NCI-H1105 (cell line): ENCODE results near the gene NAPSA.

Source experiments
- DNase-seq: peaks from one replicate; lab custom pipeline; 2025; lab: John Stamatoyannopoulos, UW

The NAPSA gene

DNA sequence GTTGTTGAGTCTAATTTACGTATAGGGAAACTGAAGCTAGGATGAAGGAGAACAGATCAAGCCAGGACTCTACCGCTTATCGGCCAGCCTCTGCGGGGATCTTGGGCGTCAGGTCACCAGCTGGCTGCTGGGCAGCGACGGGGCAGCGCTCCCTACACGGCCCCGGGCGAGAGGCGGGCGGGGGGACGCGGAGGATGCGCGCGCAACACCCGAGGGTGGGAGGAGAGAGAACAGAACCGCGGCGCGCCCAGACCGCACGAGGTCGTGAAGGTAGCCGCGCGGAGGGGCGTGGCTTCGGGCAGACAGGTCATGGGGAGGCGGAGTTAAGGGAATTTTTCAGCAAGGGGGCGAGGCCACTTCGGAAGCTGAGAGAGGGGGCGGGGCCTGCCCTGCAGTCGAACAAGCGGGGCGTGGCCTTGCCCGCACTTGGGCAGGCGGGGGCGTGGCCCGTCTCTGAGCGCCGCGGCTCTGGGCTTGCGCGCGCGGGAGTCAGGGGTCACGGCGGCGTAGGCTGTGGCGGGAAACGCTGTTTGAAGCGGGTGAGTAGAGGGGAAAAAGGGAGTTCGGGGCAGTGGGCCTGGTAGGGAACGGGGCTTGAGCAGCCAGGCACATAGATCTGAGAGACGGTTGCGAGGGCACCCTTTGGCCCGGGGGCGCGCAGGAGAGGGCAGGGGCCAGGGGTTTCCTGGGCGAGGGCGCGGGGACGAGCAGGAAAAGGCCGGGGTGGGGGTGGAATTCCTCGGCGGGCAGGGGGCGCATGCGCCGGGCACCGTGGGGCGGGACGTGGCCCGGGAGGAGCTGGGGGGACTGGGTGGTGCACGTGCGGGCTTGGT is 18.6 kb upstream of the NAPSA start, which contains the start of gene POLD1:
TSS of gene POLD1 (plus strand) at position 496 of the 833 bp plus-strand sequence. CDS start 14,505 bp downstream, outside the sequence.
- DNase-seq = peak; percentile 99

DNA sequence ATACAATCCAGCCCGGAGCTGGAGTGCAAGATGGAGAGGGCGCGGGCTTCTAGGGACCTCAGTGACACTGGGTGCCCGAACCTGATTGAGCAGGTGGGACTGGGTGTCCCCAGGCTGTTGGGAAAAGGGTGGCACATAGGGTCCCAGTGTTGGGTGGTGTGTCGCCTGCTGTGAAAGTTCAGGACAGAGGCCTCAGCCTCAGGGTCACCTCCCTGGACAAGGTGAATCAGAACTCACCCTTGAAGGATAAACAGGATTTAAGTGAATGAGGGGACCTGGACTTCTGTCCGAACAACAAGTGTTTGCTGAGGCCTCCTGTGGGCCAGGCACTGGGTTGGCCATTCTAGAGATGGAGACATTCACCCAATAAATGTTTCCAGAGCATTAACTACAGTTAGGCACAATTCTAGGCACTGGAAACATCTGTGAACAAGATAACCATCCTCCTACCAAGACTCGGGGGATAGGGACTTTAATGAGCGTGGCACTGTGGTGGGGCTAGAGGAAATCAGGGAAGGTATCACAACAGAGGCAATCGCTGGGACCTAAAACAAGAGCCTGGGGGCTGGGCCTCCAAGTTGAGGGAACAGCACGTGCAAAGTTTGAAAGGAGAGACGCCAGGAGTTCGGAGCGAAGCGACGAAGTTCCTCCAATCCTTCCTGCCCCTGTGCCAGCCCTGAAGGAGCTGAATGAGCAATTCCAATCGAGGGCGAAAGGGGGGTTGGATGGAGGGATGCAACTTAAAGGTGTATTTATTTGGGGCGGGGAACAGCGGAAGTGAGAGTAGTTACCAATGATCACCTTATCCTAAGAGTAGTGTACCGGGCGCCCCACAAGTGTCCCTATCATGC is 17.8 kb upstream of the NAPSA start:
- DNase-seq = no peak

DNA sequence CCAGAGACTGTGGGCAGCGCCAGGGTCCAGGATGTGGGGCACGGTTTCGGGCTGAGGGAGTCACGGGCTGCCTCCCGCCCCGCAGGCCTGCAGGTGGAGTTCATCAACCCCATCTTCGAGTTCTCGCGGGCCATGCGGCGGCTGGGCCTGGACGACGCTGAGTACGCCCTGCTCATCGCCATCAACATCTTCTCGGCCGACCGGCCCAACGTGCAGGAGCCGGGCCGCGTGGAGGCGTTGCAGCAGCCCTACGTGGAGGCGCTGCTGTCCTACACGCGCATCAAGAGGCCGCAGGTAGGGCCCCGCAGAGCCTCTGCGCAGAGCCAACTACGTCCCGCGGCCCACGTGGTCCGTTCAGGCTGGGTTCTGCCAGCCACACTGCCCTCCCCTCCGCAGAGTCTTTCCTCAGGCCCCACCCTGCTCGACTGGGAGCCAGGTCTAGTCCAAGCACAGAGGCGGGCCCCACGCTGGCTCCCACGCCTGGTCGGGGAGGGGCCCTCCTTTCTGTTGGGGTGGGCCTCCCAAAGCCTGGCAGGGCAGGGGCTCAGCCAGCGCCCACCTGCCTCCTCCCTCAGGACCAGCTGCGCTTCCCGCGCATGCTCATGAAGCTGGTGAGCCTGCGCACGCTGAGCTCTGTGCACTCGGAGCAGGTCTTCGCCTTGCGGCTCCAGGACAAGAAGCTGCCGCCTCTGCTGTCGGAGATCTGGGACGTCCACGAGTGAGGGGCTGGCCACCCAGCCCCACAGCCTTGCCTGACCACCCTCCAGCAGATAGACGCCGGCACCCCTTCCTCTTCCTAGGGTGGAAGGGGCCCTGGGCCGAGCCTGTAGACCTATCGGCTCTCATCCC is 16.7 kb upstream of the NAPSA start:
- DNase-seq = no peak

DNA sequence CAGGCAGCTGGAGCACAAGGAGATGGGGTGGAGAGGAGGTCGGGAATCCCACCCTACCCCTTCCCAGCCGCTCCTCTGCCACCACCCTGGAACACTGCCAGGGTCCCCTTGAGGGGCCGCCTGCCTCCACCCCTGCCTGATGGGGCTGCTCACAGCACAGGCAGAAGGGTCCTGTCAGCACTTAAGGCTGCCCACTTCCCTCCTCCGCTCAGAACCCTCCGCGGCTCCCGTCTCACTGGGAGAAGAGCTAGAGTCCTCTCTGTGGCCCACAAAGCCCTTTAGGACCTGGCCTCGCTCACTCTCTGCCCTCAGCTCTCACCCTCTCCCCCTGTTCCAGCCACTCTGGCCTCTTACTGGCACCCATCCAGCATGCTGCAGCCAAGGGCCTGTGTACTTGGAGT is 15.3 kb upstream of the NAPSA start:
- DNase-seq = no peak

DNA sequence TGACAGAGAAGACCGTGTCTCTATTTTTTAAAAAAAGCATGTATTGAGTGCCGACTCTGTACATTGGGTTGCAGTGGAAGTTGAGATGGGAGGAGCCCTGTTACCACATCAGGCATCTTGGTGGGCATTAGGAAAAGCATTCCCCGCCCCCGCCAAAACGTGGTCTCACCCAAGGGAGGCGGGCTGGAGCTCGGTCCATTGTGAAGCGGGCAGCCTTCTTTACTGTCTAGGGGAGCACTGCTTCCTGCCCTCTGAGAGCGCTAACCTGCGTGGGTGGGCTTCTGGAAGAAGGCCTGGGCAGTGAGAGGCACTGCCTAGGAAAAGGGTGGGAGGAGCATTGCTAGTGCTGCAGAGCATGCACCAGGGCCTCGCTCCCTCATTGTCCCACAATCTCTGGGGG is 14.7 kb upstream of the NAPSA start:
- DNase-seq = no peak

DNA sequence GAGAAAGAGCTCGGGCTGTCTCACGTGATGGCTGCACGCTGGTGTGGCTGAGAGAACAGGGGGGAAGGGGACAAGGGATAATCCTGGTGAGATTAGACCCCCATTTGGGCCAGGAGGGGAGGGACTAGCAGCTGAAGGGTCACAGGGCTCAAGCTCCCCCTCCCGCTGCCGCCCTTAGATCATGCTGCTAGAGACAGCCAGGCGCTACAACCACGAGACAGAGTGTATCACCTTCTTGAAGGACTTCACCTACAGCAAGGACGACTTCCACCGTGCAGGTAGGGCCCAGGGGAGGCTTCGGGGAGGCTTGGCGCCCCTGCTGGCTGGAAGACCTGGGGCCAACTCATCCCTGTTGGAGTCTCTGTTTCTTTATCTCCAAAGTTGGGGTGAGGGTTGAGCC is 14.2 kb upstream of the NAPSA start:
- DNase-seq = no peak

DNA sequence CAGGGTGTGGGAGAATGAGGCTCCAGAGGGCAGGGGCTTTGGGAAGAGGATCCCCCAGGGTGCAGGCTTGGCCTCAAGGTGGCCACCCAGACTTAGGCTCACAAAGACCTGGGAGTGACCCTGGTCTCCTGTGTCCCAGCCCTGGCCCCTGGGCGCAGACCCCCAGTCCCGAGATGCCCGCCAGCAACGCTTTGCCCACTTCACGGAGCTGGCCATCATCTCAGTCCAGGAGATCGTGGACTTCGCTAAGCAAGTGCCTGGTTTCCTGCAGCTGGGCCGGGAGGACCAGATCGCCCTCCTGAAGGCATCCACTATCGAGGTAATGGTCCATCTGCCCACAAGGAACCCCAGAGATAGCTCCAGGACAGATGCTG is 13.4 kb upstream of the NAPSA start:
- DNase-seq = no peak

DNA sequence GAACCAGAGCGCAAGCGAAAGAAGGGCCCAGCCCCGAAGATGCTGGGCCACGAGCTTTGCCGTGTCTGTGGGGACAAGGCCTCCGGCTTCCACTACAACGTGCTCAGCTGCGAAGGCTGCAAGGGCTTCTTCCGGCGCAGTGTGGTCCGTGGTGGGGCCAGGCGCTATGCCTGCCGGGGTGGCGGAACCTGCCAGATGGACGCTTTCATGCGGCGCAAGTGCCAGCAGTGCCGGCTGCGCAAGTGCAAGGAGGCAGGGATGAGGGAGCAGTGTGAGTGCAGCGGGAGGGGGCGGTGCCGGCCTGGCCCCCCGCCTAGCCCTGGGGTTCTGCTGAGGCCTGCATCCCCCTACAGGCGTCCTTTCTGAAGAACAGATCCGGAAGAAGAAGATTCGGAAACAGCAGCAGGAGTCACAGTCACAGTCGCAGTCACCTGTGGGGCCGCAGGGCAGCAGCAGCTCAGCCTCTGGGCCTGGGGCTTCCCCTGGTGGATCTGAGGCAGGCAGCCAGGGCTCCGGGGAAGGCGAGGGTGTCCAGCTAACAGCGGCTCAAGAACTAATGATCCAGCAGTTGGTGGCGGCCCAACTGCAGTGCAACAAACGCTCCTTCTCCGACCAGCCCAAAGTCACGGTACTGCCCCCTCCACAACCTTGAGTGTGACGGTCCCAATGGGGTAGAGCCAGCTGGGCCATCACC is 12.9 kb upstream of the NAPSA start:
- no peak for DNase-seq

DNA sequence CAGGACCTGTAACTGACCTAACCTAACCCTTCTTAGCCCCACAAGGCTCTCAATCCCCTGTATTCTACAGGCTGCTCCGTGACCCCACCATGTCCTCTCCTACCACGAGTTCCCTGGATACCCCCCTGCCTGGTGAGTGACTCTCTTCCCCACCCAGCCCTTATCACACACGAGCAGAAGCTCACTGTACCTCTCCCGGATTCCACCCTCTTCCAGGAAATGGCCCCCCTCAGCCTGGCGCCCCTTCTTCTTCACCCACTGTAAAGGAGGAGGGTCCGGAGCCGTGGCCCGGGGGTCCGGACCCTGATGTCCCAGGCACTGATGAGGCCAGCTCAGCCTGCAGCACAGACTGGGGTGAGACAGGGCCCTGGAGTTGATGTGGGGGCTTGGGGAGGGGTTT is 12.1 kb upstream of the NAPSA start:
- no peak for DNase-seq

DNA sequence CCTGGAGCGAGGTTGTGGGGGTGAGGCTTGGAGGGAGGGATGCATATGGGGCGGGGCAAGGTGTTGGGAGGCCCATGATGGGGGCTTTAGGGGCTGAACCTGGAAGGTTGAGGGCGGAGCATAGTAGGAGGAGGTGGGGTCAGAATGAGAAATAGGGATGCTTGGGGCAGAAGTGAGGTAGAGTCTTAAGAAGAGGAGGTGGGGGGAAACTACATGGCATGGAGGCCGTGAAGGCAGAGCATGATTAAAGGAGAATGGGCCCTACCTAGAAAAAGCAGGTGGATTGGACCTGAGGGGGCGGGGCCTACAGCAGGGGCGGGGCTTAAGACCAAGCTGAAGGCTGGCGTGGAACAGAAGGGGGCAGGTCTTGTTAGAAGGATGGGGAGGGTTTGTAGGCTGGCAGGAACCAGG is 11.6 kb upstream of the NAPSA start:
- peak; percentile 81 for DNase-seq

DNA sequence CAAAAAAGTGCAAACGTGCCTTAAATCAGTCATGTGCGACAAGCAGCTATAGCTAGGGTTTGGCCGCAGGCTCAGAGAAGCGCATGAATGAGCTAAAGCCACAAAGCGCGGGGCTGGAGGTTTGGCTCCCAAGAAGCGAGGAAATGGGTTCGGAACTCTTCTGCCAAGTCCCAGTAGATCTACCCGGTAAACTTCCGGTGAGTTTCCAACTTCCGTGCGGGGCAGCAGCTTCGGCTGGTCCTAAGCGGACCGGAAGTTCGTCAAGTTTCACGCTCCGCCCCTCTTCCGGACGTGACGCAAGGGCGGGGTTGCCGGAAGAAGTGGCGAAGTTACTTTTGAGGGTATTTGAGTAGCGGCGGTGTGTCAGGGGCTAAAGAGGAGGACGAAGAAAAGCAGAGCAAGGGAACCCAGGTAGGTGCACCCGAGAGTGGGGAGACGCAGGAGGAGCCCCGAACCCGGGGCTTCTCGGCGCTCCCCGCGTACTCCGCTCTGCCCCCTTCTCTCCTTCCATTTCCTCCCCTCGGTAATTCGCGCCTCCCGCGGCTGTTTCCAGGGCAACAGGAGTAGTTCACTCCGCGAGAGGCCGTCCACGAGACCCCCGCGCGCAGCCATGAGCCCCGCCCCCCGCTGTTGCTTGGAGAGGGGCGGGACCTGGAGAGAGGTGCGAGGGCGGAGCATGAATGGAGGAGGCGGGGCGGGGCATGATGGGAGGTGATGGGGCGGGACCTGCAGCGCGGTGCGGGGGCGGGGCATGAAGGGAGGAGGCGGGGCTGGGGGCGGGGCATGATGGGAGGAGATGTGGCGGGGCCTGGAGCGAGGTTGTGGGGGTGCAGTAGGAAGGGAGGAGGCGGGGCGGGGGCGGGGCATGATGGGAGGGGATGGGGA is 11.0 kb upstream of the NAPSA start, which contains the start of gene NR1H2:
TSS of gene NR1H2 (plus strand) at position 292 of the 885 bp plus-strand sequence. CDS start 1,149 bp downstream, outside the sequence.
- peak; percentile 97 for DNase-seq

DNA sequence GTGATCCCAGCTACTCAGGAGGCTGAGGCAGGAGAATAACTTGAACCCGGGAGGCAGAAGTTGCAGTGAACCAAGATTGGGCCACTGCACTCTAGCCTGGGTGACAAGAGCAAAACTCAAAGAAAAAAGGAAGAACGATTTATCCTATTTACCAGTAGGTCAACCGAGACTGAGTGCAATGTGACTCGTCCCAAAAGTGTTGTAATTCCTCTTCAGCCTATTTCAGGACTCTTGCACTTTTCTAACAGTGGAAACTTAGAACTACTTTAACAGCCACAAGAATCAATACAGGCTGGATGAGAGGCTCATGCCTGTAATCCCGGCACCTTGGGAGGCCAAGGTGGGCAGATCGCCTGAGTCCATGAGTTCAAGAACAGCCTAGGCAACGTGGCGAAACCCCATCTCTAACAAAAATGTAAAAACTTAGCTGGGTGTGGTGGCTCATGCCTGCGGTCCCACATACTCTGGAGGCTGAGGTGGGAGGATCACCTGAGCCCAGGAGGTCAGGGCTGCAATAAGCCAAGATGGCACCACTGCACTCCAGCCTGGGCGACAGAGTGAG is 6.6 kb upstream of the NAPSA start:
- DNase-seq = no peak

DNA sequence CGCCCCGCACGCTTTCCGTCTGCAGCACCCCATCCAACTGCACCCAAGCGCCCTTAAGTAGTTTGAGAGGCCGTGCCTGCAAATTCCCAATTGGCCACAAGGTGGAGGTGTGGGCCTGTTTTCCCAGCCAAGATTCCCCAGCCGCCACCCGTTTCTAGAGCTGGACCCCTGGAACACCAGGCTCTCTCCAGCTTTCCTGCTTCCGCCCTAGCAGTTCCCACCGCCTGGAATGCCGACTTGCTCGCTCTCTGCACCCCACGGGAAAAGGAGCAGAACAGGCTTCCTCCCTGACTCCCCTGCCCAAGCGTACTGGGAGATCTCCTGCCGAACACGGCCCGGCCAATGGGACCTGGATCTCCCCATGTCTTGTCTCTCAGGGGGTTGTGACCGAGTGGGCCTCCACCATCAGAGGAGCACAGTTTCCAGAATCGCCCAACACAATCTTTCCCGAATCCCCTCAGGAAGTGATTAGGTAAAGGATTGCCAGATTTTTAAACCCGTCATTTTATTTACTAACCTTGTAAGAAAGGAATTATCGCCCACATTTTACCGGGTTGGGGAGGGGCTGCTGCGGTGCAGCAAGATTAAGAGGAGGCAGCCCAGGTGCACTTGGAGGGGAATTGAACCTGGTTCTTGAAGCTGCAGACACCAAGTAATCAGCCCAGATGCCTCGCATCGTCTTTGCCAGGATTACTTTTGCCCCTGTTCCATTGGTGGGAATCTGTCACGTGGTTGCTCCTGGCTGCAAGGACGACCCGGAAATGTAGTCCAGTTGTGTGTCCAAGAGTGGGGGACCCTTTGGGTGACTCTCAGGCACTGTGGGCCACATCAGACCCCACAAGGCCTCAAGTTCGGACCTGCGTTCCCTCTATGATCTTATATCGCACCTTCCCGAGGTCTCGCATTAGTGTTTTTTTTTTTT is 3.5 kb upstream of the NAPSA start:
- peak; percentile 60 for DNase-seq

DNA sequence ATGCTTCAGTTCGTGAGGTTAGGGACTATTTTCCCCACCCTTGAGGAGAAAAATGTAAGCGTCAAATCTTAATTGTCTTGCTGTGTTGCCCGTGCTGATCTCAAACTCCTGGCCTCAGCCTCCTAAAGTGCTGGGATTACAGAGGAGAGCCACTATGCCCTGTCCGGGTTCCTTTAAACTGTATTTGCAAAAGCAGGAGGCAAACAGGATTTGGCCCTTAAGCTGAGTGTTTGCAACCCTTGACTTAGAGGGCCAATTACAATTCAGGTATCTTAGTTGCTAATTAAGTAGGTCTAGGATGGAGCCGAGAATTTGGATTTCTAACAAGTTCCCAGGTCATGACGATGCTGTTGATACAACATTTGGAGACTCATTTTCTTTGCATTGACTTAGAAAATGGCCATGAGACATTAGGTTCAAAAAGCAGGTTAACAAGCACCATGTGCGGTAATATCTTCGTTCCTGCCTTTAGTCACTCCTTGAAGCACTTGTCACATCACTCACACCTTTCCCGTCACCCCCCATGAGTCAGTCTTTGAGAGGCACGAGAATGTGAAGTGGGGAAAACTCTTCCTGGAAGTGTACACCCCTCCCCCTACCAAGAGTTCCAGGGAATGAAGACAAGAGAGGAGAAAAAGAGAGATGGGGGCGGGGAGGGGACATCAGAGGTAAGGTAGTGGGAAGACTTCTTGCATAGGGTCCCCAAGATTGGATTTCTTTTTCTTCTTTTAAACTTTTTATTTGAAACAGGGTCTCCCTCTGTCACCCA is 2.6 kb downstream of the NAPSA start:
- no peak for DNase-seq

DNA sequence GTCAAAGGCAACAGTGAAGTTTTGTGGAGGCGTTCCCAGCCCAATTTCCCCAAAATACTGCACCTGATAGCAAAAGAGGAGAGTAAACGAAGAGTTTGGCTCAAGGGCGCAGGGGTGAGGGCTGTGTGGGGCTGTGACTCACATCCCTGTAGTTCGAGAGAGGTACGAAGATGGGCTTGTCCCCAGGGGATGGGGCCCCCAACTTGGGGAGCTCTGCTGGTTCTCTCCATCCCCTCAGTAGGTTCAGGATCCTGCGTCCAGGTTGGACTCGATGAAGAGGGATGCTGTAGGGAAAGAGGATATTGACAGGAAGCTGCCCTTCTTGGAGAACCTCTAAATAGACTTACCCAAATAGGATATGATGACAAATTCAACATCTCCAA is 3.4 kb downstream of the NAPSA start:
- DNase-seq = no peak

DNA sequence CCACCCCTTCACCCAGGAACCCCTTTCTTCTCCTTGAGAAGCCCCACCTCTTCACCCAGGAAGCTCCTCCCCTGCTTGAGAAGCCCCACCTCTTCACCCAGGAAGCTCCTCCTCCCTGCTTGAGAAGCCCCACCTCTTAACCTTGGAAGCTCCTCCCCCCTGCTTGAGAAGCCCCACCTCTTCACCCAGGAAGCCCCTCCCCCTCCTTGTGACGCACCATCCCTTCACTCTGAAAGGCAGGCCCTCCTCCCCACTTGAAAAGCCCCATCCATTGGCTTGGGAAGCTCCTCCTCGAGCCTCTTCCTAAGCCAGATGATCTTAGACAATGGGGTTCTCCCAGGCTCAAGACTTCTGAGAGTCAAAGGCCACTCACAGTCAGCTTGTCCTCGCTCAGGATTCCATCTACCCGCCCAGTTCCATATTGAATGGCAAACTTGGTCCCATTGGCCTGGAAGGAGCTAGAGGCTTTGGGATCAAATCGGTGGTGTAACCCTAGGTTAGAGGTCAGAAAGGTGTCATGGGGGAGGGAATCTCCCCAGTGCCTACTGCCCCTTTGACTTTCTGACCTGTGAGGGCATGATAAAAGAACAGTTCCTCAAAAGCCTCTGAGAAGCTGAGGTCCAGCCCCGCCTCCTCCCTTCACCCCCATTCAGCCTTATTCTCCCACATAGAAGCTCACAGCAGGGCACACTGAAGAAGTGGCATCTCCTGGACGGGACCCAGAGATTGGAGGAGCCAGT is 4.0 kb downstream of the NAPSA start:
- no peak for DNase-seq

DNA sequence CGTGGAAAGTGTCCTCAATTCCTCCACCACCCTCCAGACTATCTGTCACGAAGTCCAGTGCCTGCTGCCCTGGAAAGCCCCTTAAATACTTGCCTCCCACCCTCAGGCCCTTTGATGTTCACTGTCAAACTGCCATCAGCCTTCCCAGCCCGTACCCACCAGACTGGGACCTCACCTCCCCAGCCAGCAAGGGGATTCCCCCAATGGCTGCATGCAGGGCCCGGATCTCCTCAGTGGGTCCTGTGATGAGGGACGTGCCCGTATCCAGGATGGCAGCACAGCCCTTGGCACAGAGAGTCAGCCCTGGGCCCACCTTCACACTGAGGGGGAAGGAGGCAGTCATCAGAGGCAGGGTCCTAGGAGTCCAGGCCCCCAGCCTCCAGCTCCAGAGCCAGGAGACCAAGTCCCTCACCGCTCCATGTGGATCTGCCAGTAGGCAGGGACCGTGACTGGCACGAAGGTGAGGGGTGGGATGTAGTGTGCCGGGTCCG is 6.1 kb downstream of the NAPSA start:
- DNase-seq = no peak
